ENCODE results near the gene MACROD2. TPM values are rescaled to one million over a fixed set of nuclear protein-coding genes. Genes with fewer than 3 reads are reported as not detected.
"Not testable (repeated sequence)": the region's sequence is repeated elsewhere in the genome, so short reads cannot be mapped to it uniquely, and the experiment has no call there.

MACROD2 gene
- total RNA-seq, 1 donor from 2014 or later: 60.4 TPM

- DNase-seq: no peak
Measured at GRCh38 chr20:14193443-14193842, 198.1 kb downstream of the MACROD2 start.

GRCh38 chr20:14193885-14194284 lies 198.6 kb downstream of the MACROD2 start:
- DNase-seq: no peak

- no peak for DNase-seq
Measured at GRCh38 chr20:14197097-14197496, 201.8 kb downstream of the MACROD2 start.

- no peak for DNase-seq
Measured at GRCh38 chr20:14198416-14198815, 203.1 kb downstream of the MACROD2 start.

- DNase-seq: no peak
Measured at GRCh38 chr20:14199111-14199510, 203.8 kb downstream of the MACROD2 start.

GRCh38 chr20:14203657-14204056 lies 208.3 kb downstream of the MACROD2 start:
- no peak for DNase-seq

GRCh38 chr20:14207591-14207990 lies 212.3 kb downstream of the MACROD2 start:
- DNase-seq: no peak

- DNase-seq: no peak
Measured at GRCh38 chr20:14208956-14209355, 213.6 kb downstream of the MACROD2 start.

- no peak for DNase-seq
Measured at GRCh38 chr20:14210146-14210545, 214.8 kb downstream of the MACROD2 start.

- DNase-seq: no peak
Measured at GRCh38 chr20:14214046-14214445, 218.7 kb downstream of the MACROD2 start.

- not testable (repeated sequence) for DNase-seq
Measured at GRCh38 chr20:14215880-14216279, 220.6 kb downstream of the MACROD2 start.

- no peak for DNase-seq
Measured at GRCh38 chr20:14219801-14220461, 224.6 kb downstream of the MACROD2 start.

GRCh38 chr20:14220986-14221385 lies 225.7 kb downstream of the MACROD2 start:
- DNase-seq: no peak

- no peak for DNase-seq
Measured at GRCh38 chr20:14223806-14224205, 228.5 kb downstream of the MACROD2 start.

- not testable (repeated sequence) for DNase-seq
Measured at GRCh38 chr20:14226051-14227049, 231.0 kb downstream of the MACROD2 start.

- no peak for DNase-seq
Measured at GRCh38 chr20:14232650-14233049, 237.3 kb downstream of the MACROD2 start.

- no peak for DNase-seq
Measured at GRCh38 chr20:14234666-14235295, 239.5 kb downstream of the MACROD2 start.

GRCh38 chr20:14235355-14235754 lies 240.0 kb downstream of the MACROD2 start:
- DNase-seq: no peak

GRCh38 chr20:14245368-14245970 lies 250.2 kb downstream of the MACROD2 start:
- DNase-seq: no peak

GRCh38 chr20:14259689-14260088 lies 264.4 kb downstream of the MACROD2 start:
- DNase-seq: no peak

GRCh38 chr20:14260367-14260766 lies 265.1 kb downstream of the MACROD2 start:
- DNase-seq: no peak

- DNase-seq: no peak
Measured at GRCh38 chr20:14264869-14265268, 269.6 kb downstream of the MACROD2 start.

- no peak for DNase-seq
Measured at GRCh38 chr20:14266246-14266645, 270.9 kb downstream of the MACROD2 start.

All from occipital lobe (tissue), 2 donors.